Activated CD8-positive, alpha-beta T cell treated with anti-CD3 and anti-CD28 coated beads, Interleukin-2, amount 10 ng/mL, durations not matched to agents 7 days and 5 days (primary cell): ENCODE measurements around the gene JMJD1C. TPM values are rescaled to one million over a fixed set of nuclear protein-coding genes. Genes with fewer than 3 reads are reported as not detected.
"Not testable (repeated sequence)": the region's sequence is repeated elsewhere in the genome, so short reads cannot be mapped to it uniquely, and the experiment has no call there.

Source experiments
- ATAC-seq: fragments of 150-1000 bp; cut with Tn5 transposase; one replicate; pipeline ENCODE4 v1.10.0; 2021; ENCODE audit warnings: moderate library complexity
- CTCF ChIA-PET: fragments of 350-600 bp; sonication (Branson Sonifier 250); formaldehyde crosslinking; loops from one replicate; lab custom pipeline; 2021; ENCODE audit warnings: antibody characterized with exemption; lab: Charles Lee
- POLR2A ChIA-PET: fragments of 350-600 bp; sonication (Branson Sonifier 250); formaldehyde crosslinking; loops from one replicate; lab custom pipeline; 2021; ENCODE audit warnings: antibody characterized with exemption; lab: Charles Lee
- DNase-seq: peaks from one replicate; pipeline ENCODE4 v3.0.0-alpha.2; 2020
- H3K27ac Mint-ChIP-seq: one replicate; pipeline ENCODE4 v1.8.0; 2021; ENCODE audit warnings: mild to moderate bottlenecking, mixed read lengths
- H3K27me3 Mint-ChIP-seq: one replicate; pipeline ENCODE4 v1.8.0; 2021; ENCODE audit warnings: low read depth, mixed read lengths
- H3K36me3 Mint-ChIP-seq: one replicate; pipeline ENCODE4 v1.8.0; 2021; ENCODE audit warnings: low read depth, mixed read lengths
- H3K4me1 Mint-ChIP-seq: one replicate; pipeline ENCODE4 v1.8.0; 2021; ENCODE audit warnings: low read depth, mixed read lengths
- H3K4me3 Mint-ChIP-seq: one replicate; pipeline ENCODE4 v1.8.0; 2021; ENCODE audit warnings: mild to moderate bottlenecking, mixed read lengths
- H3K9me3 Mint-ChIP-seq: one replicate; pipeline ENCODE4 v1.8.0; 2022; ENCODE audit warnings: mixed read lengths; ENCODE audit not compliant: insufficient read depth
- total RNA-seq, 2 experiments: library from RNA; stranded (reverse); gene quantifications; one replicate each; pipeline ENCODE4 v1.2.3, GENCODE V29; 2021

JMJD1C gene
- total RNA-seq, 2 experiments from 2014 or later = 63.0 to 65.1 TPM

DNA sequence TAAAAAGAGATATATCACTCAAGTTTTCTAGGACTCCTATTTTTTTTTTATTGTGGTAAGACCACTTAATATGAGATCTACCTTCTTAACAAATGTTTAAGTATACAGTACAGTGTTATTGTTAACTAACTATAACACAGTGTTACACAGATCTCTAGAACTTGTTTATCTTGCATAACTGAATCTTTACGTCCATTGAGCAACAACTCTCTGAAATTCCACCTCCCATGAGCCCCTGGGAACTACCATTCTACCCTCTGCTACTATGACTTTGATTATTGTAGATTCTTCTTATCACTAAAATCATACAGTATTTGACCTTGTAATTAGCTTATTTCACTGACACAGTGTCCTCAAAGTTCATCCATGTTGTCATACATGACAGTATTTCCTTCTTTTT, 32.9 kb upstream of the JMJD1C start:
- ChIA-PET POLR2A (no interaction called here), CTCF (no interaction called here)
- Mint-ChIP-seq H3K27me3 (no peaks in the 10 kb centered on the region), H3K4me1 (no peaks in the 10 kb centered on the region), H3K27ac (no peak overlapping the region), H3K4me3 (no peak overlapping the region), H3K9me3 (no peaks in the 10 kb centered on the region), H3K36me3 (peaks cover 10% of the 10 kb centered on the region)
- DNase-seq (no peak), ATAC-seq (no peak)

DNA sequence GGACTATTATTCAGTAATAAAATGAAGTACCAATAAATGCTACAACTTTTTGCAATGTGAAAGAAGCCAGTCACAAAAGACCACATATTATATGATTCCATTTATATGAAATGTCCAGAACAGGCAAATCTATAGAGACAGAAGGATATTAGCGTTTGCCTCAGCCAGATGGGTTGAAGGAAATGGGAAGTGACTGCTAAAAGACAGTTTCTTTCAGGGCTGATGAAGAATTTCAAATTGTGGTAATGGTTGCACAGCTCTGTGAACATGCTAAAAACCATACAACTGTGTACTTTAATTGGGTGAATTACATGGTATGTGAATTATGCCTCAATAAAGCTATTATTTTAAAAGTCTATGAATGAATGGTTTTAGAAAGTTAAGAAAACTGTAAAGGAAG, 31.5 kb upstream of the JMJD1C start:
- ChIA-PET POLR2A (no interaction called here), CTCF (interaction anchor here (0.9 kb wide), 1 partner anchor 8 kb away, joined by 4 read pairs; no protein-coding TSS in a partner anchor)

DNA sequence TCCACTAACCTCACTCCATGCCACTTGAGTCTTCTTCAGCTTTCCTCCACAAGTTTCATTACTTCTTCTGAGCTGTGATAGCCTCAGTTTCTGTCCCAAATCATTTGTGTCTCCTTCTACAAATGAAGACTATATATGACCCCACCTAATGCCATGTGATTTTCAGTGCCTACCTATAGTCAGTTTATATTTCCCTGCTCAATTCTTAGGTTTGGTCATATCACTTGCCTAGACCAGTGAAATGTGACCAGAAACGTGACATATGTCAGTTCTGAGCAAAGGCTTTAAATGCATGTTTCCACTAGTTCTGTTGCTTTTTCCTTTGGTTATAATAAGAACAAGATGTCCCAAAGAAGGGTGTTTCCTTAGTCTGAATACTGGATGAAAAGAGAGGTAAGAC, 30.8 kb upstream of the JMJD1C start:
- POLR2A ChIA-PET = interaction anchor here (1.1 kb wide), 1 partner anchor 228 kb away, joined by 3 read pairs; no protein-coding TSS in a partner anchor
- no peaks in the 10 kb centered on the region for H3K9me3 Mint-ChIP-seq
- no peaks in the 10 kb centered on the region for H3K4me1 Mint-ChIP-seq
- CTCF ChIA-PET = interaction anchor here (1.0 kb wide), 1 partner anchor 14 kb away, joined by 3 read pairs; no protein-coding TSS in a partner anchor
- no peak overlapping the region for H3K27ac Mint-ChIP-seq
- DNase-seq = no peak
- no peak overlapping the region for H3K4me3 Mint-ChIP-seq
- no peak for ATAC-seq
- H3K27me3 Mint-ChIP-seq = no peaks in the 10 kb centered on the region
- peaks cover 10% of the 10 kb centered on the region for H3K36me3 Mint-ChIP-seq

More for the DNA sequence above, 31.5 kb upstream of the JMJD1C start:
- H3K4me3 Mint-ChIP-seq = no peak overlapping the region
- no peaks in the 10 kb centered on the region for H3K9me3 Mint-ChIP-seq
- DNase-seq = no peak
- no peak overlapping the region for H3K27ac Mint-ChIP-seq
- H3K27me3 Mint-ChIP-seq = no peaks in the 10 kb centered on the region
- no peak for ATAC-seq
- H3K4me1 Mint-ChIP-seq = no peaks in the 10 kb centered on the region
- peaks cover 10% of the 10 kb centered on the region for H3K36me3 Mint-ChIP-seq

DNA sequence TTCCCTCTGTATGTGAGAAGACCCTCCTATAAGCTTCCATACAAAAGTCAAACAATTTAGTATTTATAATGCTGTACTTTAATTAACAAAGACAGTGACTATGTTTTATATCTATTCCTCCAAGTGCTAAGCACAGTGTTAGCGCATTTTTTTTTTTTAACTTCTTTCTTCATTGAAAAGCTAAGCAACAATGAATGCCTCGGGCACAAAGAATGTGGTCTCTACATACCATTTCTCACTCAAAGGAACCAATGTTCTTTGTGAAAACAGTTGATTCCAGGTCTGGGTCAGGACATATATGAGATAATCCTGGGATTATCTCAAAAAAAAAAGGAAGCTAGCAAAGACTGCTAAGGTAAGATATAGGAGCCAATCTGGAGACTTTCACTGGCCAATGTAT, 29.2 kb upstream of the JMJD1C start:
- H3K4me1 Mint-ChIP-seq = no peaks in the 10 kb centered on the region
- ATAC-seq (no peak), DNase-seq (no peak)
- ChIA-PET POLR2A (no interaction called here), CTCF (interaction anchor here (1.6 kb wide), 1 partner anchor 126 kb away, joined by 3 read pairs; no protein-coding TSS in a partner anchor)
- H3K36me3 Mint-ChIP-seq = peaks cover 6% of the 10 kb centered on the region
- no peaks in the 10 kb centered on the region for H3K9me3 Mint-ChIP-seq
- no peak overlapping the region for H3K4me3 Mint-ChIP-seq
- H3K27ac Mint-ChIP-seq = no peak overlapping the region
- no peaks in the 10 kb centered on the region for H3K27me3 Mint-ChIP-seq

DNA sequence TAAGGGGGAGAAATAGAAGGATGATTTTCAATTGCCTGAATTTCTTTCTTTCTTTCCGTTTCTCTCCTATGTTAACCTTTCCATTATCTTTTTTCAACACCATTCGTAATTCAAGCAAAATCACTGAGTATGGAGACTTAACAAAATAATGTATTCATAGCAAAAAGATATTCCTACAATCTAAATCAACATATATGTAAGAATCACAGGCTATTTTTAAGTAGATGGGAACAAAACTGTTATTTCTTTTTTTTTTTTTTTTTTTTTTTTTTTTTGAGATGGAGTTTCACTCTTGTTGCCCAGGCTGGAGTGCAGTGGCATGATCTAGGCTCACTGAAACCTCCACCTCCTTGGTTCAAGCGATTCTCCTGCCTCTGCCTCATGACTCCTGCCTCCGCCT, 27.2 kb upstream of the JMJD1C start:
- H3K4me3 Mint-ChIP-seq = no peak overlapping the region
- no peak overlapping the region for H3K27ac Mint-ChIP-seq
- ChIA-PET CTCF (interaction anchor here (1.6 kb wide), 1 partner anchor 128 kb away, joined by 3 read pairs; no protein-coding TSS in a partner anchor), POLR2A (interaction anchor here (0.6 kb wide), 1 partner anchor 26 kb away, joined by 3 read pairs; no protein-coding TSS in a partner anchor)
- ATAC-seq = no peak
- DNase-seq = no peak
- H3K4me1 Mint-ChIP-seq = no peaks in the 10 kb centered on the region
- H3K36me3 Mint-ChIP-seq = peaks cover 3% of the 10 kb centered on the region
- H3K27me3 Mint-ChIP-seq = no peaks in the 10 kb centered on the region
- H3K9me3 Mint-ChIP-seq = no peaks in the 10 kb centered on the region

DNA sequence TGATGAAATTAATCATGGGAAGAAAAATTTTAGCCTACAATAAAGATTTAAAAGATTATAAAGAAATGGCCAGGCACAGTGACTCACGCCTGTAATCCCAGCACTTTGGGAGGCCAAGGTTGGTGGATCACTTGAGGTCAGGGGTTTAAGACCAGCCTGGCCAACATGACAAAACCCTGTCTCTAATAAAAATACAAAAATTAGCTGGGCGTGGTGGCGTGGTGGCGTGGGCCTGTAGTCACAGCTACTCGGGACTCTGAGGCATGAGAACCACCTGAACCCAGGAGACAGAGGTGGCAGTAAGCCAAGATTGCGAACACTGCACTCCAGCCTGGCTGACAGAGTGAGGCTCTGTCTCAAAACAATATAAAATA, 26.5 kb upstream of the JMJD1C start:
- H3K27me3 Mint-ChIP-seq, H3K4me3 Mint-ChIP-seq, H3K4me1 Mint-ChIP-seq, CTCF ChIA-PET, H3K9me3 Mint-ChIP-seq, H3K36me3 Mint-ChIP-seq, DNase-seq, POLR2A ChIA-PET, H3K27ac Mint-ChIP-seq, ATAC-seq: not testable (repeated sequence)

DNA sequence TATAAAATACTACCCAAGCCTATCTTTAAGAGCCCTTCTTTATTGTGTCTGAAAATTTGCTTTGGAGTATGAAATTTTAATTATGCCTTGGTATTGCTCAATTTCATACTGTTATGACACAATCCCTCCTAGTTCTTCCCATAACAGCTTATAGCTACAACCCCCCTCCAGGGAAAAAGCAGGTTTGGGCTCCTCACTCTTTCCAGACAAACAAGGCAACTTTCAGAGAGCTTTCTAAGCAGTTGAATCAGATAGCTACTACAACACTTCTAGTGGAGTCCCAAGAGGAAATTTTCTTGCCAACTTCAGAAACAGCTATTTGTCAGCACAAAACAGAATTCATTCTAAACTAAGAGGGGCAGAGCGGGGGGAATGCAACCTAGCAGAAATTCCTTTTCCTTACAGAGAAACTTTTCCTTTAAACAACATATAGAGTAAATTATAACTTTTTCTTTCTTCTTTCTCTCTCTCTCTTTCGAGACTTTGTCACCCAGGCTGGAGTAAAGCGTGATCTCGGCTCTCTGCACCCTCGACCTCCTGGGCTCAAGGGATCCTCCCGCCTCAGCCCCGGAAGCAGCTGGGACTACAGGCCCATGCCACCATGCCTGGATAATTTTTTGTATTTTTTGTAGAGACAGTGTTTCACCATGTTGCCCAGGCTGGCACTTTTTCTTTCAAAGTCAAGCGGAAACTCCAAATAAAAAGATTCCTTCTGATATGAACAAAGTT, 26.0 kb upstream of the JMJD1C start:
- Mint-ChIP-seq H3K27ac (no peak overlapping the region), H3K4me1 (no peaks in the 10 kb centered on the region), H3K4me3 (no peak overlapping the region), H3K9me3 (no peaks in the 10 kb centered on the region), H3K27me3 (no peaks in the 10 kb centered on the region), H3K36me3 (peaks cover 3% of the 10 kb centered on the region)
- POLR2A ChIA-PET = no interaction called here
- DNase-seq (no peak), ATAC-seq (no peak)
- CTCF ChIA-PET = no interaction called here

DNA sequence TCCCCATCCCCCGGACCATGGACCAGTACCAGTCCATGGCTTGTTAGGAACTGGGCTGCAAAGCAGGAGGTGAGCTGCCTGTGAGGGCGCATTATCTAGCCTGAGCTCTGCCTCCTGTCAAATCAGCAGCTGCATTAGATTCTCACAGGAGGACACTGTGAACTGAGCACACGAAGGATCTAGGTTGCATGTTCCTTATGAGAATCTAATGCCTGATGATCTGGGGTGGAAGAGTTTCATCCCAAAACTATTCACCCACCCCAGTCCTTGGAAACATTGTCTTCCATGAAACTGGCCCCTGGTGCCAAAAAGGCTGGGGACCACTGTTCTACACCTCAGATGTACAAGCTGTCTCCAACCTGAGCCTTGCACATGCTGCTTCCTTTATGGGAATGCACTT, 24.1 kb upstream of the JMJD1C start:
- no peak overlapping the region for H3K4me3 Mint-ChIP-seq
- H3K27me3 Mint-ChIP-seq = no peaks in the 10 kb centered on the region
- no peaks in the 10 kb centered on the region for H3K36me3 Mint-ChIP-seq
- H3K4me1 Mint-ChIP-seq = no peaks in the 10 kb centered on the region
- POLR2A ChIA-PET = no interaction called here
- DNase-seq = no peak
- no peak overlapping the region for H3K27ac Mint-ChIP-seq
- CTCF ChIA-PET = interaction anchor here (0.8 to 1.0 kb wide), 2 partner anchors 139 to 230 kb away, joined by 3 read pairs; no protein-coding TSS in a partner anchor
- no peaks in the 10 kb centered on the region for H3K9me3 Mint-ChIP-seq
- ATAC-seq = no peak

DNA sequence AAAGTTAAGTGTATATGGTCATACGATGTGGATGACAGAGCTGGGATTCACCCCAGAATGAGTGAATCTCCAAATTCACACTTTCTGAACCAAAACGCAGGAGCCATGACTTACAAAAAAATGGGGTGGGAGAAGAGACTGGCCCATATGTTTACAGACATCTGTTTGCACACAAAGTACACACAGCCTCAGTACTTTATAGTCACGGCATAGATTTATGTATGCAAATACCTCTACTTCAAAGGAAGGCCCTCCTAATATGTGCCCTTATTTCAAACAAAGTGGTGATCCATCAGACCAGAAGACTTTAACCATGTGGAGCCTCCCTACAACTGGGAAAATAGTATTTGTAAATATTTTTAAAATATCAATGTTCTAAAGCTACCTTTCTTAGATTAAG, 22.2 kb upstream of the JMJD1C start:
- H3K36me3 Mint-ChIP-seq = no peaks in the 10 kb centered on the region
- ChIA-PET POLR2A (interaction anchor here (0.6 kb wide), 1 partner anchor 33 kb away, joined by 3 read pairs; no protein-coding TSS in a partner anchor), CTCF (no interaction called here)
- DNase-seq (no peak), ATAC-seq (no peak)
- no peaks in the 10 kb centered on the region for H3K27me3 Mint-ChIP-seq
- H3K4me3 Mint-ChIP-seq = no peak overlapping the region
- no peaks in the 10 kb centered on the region for H3K9me3 Mint-ChIP-seq
- H3K27ac Mint-ChIP-seq = no peak overlapping the region
- no peaks in the 10 kb centered on the region for H3K4me1 Mint-ChIP-seq

DNA sequence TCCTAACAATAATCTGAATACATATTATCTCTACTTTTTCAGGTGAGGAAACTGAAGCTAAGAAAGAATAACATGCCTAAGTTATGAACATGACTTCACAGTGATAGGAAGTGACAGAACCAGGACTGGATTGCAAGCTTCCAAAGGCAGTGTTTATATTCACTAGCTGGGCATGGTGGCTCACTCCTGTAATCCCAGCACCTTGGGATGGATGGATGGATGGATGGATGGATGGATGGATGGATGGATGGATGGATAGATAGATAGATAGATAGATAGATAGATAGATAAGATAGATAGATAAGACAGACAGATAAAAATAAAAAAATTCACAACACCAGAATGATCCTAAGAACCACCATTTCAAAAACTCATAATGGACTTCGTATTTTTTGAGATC, 18.2 kb upstream of the JMJD1C start:
- Mint-ChIP-seq H3K27ac (no peak overlapping the region), H3K9me3 (no peaks in the 10 kb centered on the region), H3K4me1 (peaks cover 2% of the 10 kb centered on the region), H3K27me3 (no peaks in the 10 kb centered on the region), H3K4me3 (no peak overlapping the region), H3K36me3 (peaks cover 4% of the 10 kb centered on the region)
- CTCF ChIA-PET = interaction anchor here (1.3 kb wide), 1 partner anchor 236 kb away, joined by 5 read pairs; no protein-coding TSS in a partner anchor
- ATAC-seq (no peak), DNase-seq (no peak)
- POLR2A ChIA-PET = no interaction called here

DNA sequence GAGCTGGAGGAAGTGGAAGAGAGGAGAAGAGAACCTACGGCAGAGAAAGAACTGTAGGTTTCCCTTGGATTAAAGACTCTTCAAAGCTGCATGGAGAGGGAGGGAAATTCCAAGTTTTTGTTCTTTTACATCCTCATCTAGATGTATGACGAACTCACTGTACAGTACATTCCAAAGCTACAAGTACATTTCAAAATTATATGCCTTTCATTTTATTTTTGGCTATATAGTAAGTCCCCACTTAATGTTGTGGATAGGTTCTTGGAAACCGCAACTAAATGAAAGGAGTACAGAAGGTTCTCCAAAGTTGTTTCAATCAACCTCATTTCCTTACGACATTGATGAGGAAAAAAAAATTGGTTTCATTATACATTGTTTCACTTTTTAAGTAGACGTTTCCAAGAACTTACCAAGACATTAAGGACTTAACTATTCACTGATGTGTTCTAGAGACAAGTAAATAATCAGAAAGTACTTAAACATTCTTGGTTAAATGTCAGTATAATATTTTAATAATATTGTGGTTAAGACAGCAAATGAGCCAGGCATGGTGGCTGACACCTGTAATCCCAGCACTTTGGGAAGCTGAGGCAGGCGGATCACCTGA, 16.1 kb upstream of the JMJD1C start:
- DNase-seq (no peak), ATAC-seq (no peak)
- CTCF ChIA-PET = interaction anchor here (1.7 kb wide), 1 partner anchor 14 kb away, joined by 3 read pairs; no protein-coding TSS in a partner anchor
- peaks cover 4% of the 10 kb centered on the region for H3K36me3 Mint-ChIP-seq
- POLR2A ChIA-PET = no interaction called here
- no peaks in the 10 kb centered on the region for H3K27me3 Mint-ChIP-seq
- no peak overlapping the region for H3K4me3 Mint-ChIP-seq
- peaks cover 2% of the 10 kb centered on the region for H3K4me1 Mint-ChIP-seq
- H3K9me3 Mint-ChIP-seq = no peaks in the 10 kb centered on the region
- no peak overlapping the region for H3K27ac Mint-ChIP-seq

DNA sequence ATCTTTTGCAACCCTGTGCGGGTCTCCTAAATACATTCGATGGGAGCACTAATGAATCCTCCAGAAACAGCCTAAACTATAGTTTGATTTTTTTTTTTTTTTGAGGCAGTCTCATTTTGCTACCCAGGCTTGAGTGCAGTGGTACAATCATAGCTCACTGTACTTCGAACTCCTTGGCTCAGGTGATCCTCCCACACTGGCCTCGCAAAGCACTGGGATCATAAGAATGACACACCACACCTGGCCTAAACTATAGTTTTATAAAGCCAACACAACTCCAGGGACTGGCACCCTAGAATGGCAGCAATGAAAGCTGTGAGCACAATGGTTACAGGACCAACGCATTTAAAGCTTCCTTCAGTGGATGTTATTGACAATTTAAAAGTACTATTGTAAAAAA, 14.5 kb upstream of the JMJD1C start:
- no peak for ATAC-seq
- CTCF ChIA-PET = no interaction called here
- Mint-ChIP-seq H3K4me3 (no peak overlapping the region), H3K27ac (no peak overlapping the region), H3K27me3 (no peaks in the 10 kb centered on the region), H3K4me1 (peaks cover 2% of the 10 kb centered on the region), H3K36me3 (peaks cover 4% of the 10 kb centered on the region), H3K9me3 (no peaks in the 10 kb centered on the region)
- no peak for DNase-seq
- POLR2A ChIA-PET = no interaction called here
